HG02870 (cell line): Measurements from ENCODE around the gene SRRM1.
"Not testable (repeated sequence)": the region's sequence is repeated elsewhere in the genome, so short reads cannot be mapped to it uniquely, and the experiment has no call there.

ENCODE experiments used
- ATAC-seq: cut with Tn5 transposase; IDR thresholded peaks from one replicate; pipeline ENCODE4 v1.9.1; 2021; ENCODE audit warnings: mild to moderate bottlenecking, moderate library complexity; ENCODE audit not compliant: unreplicated experiment

SRRM1 gene

GRCh38 chr1:24641646-24642151 lies 1.4 kb upstream of the SRRM1 start:
- ATAC-seq: no peak

- peak; percentile 14 for ATAC-seq
Measured at GRCh38 chr1:24643363-24644099, 429 bp downstream of the SRRM1 start.

- ATAC-seq: no peak
Measured at GRCh38 chr1:24644100-24644384, 940 bp downstream of the SRRM1 start.

GRCh38 chr1:24648919-24649318 lies 5.8 kb downstream of the SRRM1 start:
- ATAC-seq: no peak

GRCh38 chr1:24652382-24652781 lies 9.3 kb downstream of the SRRM1 start:
- no peak for ATAC-seq

- ATAC-seq: no peak
Measured at GRCh38 chr1:24654010-24654409, 10.9 kb downstream of the SRRM1 start.

GRCh38 chr1:24656046-24656445 lies 12.9 kb downstream of the SRRM1 start:
- no peak for ATAC-seq

GRCh38 chr1:24657781-24658180 lies 14.7 kb downstream of the SRRM1 start:
- ATAC-seq: no peak

- ATAC-seq: no peak
Measured at GRCh38 chr1:24659166-24659904, 16.2 kb downstream of the SRRM1 start.

GRCh38 chr1:24659993-24660665 lies 17.0 kb downstream of the SRRM1 start:
- no peak for ATAC-seq

GRCh38 chr1:24664507-24665033 lies 21.5 kb downstream of the SRRM1 start:
- no peak for ATAC-seq

GRCh38 chr1:24666794-24667193 lies 23.7 kb downstream of the SRRM1 start:
- ATAC-seq: no peak

GRCh38 chr1:24671372-24671771 lies 28.3 kb downstream of the SRRM1 start:
- not testable (repeated sequence) for ATAC-seq

GRCh38 chr1:24672686-24673085 lies 29.6 kb downstream of the SRRM1 start:
- not testable (repeated sequence) for ATAC-seq

GRCh38 chr1:24673341-24673740 lies 30.2 kb downstream of the SRRM1 start:
- ATAC-seq: no peak

- ATAC-seq: not testable (repeated sequence)
Measured at GRCh38 chr1:24678421-24678820, 35.3 kb downstream of the SRRM1 start.

GRCh38 chr1:24679725-24680124 lies 36.6 kb downstream of the SRRM1 start:
- no peak for ATAC-seq

GRCh38 chr1:24683713-24684162 lies 40.6 kb downstream of the SRRM1 start:
- no peak for ATAC-seq

GRCh38 chr1:24688033-24688432 lies 44.9 kb downstream of the SRRM1 start:
- no peak for ATAC-seq

GRCh38 chr1:24688621-24689195 lies 45.6 kb downstream of the SRRM1 start:
- no peak for ATAC-seq

- no peak for ATAC-seq
Measured at GRCh38 chr1:24691051-24691450, 47.9 kb downstream of the SRRM1 start.
